DMS53 (cell line): Measurements from ENCODE around the gene MND1.
A peak's percentile ranks its signal among the peaks of the same experiment; 100 is the strongest.

Source experiments
- DNase-seq: peaks from one replicate; lab custom pipeline; 2025; lab: John Stamatoyannopoulos, UW

Gene MND1

GRCh38 chr4:153346563-153346962, 2.1 kb downstream of the MND1 start:
- no peak for DNase-seq

DNA sequence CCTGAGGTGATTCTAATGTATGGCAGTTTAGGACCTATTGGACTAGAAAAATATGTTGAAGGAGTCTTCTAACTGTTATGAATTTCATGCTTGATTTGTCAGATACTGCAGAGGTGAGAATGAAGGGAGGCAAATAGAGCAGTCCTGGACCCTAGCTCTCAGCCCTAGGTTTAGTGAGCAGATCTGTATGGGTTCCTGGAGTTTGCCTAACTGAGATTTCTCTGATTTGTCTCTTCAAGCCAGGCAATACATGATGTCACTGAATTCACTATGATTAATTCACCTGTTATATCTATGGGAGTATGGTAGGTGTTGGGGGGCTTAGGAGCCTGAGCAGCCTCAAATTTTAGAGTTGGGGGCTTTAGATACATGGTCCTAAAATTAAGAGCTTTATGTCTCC, 2.6 kb downstream of the MND1 start:
- no peak for DNase-seq

GRCh38 chr4:153348006-153348405, 3.5 kb downstream of the MND1 start:
- DNase-seq, result no peak

- no peak for DNase-seq
Measured at GRCh38 chr4:153349206-153349805, 4.8 kb downstream of the MND1 start.

DNA sequence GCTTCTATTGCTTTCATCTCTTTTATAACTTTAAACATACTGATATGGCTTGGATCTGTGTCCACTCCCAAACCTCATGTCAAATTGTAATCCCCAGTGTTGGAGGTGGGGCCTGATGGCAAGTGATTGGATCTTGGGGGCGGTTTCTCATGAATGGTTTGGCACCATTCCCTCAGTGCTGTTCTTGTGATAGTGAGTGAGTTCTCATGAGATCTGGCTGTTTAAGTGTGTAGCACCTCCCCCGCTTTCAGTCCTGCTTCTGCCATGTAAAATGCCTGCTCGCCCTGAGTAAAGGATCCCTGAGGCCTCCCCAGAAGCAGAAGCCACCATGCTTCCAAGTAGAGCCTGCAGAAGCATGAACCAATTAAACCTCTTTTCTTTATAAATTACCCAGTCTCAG, 17.7 kb downstream of the MND1 start:
- DNase-seq, result no peak

DNA sequence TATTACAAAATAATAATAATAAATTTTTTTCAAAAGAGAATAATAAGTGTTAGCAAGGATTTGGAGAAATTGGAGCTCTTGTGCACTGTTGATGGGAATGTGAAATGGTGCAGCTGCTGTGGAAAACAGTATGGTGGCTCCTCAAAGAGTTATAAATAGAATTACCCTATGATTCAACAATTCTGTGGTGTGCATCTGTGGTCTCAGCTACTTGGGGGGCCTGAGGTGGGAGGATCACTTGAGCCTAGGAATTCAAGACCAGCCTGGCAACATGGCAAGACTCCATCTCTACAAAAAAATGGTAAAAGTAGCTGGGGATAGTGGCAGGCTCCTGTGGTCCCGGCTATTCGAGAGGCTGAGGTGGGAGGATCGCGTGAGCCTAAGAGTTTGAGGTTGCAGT, 19.6 kb downstream of the MND1 start:
- no peak for DNase-seq

DNA sequence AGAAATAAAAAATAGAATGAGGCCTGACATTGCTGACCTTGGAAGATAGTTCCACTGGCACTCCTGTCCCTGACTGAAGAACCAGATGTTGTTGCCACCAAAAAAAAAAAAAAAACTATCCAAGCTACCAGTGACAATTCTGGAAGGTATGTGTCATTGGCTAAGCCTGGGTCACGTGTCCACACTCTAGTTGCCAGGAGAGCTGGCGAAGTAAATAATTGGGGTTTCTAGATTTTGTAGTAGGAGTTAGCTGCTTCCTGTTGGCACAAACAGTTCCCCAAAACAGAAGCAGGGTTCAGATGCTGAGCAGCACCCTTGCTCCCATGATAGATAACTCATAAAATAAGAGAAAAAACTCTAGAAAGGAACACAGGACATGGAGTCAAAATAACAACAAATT, 20.5 kb downstream of the MND1 start:
- DNase-seq, result no peak

DNA sequence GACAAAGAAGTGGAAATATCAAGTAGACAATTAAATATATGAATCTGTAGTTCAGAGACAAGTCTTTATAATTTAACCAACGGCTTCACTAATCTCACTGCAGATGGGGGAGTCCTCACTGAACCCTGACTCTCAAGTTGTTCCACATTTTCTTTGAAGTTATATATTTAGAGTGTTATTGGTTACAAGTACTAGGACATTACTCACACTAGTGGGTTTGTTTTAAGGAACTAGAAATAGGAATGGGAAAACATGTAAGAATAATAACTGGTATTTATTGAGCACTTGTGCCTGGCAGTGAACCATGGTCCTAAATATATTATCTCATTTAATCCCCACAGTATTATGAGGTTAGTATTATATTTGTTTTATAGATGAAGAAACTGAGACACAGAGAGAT, 22.0 kb downstream of the MND1 start:
- no peak for DNase-seq

GRCh38 chr4:153367092-153367491, 22.6 kb downstream of the MND1 start:
- DNase-seq, result no peak

- DNase-seq, result no peak
Measured at GRCh38 chr4:153369021-153369420, 24.5 kb downstream of the MND1 start.

- no peak for DNase-seq
Measured at GRCh38 chr4:153371701-153372234, 27.3 kb downstream of the MND1 start.

DNA sequence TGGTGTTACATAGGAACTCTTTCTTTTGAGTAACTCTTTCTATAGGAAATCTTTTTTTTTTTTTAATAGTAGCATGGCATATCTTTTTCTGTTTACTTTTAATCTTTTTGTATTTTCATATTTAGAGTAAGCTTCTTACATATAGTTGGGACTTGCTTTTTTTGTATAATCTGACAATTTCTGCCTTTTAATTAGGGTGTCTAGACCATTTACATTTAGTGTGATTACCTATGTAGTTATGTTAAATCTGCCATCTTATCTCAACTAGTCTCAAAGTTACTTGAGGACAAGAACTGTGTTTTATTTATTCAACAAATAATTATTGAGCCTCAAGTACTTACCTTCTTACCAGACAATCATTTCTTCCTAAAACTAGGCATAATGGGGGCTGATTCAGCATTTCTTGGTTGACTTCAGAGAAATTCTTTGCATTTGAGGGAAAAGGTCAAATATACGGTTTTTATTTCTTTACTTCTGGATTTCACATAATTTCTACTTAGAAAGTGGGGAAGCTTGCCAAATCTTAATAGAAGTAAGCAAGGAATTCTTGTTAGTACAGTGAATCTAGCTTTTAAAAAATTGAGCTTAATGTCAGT, 28.6 kb downstream of the MND1 start:
- DNase-seq, result no peak

DNA sequence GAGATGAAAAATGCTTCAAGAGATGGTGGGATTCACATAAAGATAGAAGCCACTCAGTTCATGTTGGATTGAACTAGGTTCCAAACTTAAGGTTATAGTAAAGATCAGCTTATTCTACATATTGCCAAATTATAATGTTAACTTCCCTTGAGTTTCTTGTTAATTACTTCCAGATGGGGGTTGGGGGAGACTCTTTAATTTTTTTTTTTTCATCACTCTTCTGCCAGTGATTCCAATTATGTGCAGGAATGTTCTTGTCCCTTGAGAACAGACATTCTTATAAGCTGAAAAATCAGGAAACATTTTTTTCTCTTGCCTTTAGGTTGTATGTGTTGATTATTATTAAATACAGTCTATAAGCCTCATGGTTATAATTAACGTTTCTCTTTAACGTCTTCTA, 30.0 kb downstream of the MND1 start:
- no peak for DNase-seq

GRCh38 chr4:153375303-153375702, 30.8 kb downstream of the MND1 start:
- DNase-seq, result no peak

DNA sequence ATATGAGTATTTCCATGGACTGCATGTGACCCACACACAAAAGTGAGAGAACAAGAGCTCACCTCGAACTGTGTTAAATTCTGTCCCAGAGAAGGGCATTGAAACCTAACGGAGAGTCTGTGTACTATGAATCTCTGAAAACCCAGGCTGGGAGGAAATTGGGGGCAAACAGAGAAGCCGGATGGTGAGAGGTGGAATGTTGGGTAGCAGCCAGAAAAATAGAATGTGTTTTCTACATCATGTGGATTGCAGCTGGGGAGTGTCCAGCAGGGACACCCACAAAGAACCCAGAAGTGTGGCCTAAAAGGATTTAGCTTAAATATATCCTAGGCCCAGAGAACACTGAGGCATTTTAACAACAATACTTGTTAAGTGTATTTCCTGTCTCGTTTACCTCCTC, 38.6 kb downstream of the MND1 start:
- DNase-seq, result no peak

- DNase-seq, result no peak
Measured at GRCh38 chr4:153384160-153384559, 39.7 kb downstream of the MND1 start.

DNA sequence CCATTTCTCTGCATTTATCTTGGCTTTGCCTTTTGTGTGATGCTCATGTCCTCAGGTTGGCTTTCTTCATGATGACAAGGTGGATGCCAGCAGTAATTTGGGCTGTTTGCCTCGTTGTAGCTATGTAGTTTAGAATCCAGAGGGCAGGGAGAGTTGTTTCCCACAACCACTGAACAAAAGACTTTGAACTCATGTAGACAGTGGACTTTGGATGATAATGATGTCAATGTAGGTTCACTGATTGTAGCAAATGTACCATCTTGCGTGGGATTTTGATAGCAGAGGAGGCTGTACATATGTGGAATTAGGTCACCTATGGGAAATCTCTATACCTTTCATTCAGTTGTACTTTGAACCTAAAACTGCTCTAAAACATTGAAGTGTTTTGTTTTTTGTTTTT, 41.3 kb downstream of the MND1 start:
- no peak for DNase-seq

DNA sequence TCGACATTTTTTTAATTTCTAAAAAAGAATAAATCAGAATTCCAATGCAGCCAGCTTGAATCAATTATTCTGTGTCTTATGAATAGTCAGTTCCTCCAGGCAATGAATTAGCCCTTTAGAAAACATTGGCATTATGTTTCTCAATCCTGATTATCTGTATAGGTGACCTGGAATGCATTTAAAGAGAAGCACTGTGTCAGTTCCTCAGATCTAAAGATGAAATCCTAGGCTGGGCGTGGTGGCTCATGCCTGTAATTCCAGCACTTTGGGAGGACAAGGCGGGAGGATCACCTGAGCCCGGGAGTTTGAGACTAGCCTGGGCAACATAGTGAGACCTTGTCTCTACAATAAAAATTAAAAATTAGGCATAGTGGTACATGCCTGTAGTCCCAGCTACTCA, 43.5 kb downstream of the MND1 start:
- DNase-seq, result no peak

DNA sequence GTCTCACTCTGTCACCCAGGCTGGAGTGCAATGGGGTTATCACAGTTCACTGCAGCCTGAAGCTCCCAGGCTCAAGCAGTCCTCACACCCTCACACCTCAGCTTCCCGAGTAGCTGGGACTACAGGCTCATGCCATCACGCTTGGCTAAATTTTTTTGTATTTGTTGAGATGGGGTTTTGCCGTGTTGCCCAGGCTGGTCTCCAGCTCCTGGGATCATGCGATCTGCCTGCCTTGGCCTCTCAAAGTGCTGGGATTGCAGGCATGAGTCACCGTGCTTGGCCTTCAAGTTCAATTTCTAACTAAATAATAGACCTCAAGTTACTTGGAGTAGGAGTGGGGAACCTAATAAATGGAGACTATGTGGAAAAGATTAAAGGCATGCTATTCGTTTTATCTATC, 48.9 kb downstream of the MND1 start:
- DNase-seq, result peak; percentile 11

DNA sequence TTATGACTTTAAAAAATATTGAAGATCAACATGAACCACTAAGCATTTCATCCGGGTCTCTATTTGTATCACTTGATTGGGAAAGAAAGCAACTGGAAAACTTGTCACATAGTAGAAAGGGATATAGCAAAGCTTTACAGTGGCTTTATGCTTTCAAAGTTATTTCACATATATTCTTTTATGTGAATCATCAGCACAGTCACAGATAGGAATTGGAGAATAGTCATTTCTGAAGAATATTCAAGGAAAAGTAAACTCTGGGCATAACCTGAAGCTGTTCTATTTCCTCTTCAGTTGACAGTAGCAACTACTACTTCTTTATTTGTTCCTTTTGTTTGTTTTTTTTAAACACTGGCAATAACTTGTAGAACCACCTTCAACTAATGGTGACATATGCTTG, 50.5 kb downstream of the MND1 start:
- no peak for DNase-seq

DNA sequence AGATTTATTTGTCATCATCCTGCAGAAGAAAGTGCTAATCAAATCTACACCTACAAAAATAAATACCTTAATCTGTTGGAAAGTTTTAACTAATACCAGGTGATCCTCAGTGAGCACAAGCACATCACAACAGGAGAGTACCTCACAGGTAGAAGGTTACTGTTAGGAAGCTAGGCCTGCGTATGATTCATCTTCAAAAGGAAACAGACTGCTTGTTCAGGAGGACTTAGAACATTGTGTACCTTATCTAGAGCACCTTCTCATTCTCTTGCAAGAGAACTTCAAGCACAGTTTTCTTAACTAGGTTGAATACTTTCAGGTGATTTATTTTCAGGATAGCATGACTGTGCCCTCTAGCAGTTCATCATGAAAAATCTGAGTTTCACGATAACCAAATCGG, 54.2 kb downstream of the MND1 start:
- DNase-seq, result no peak

GRCh38 chr4:153399358-153399757, 54.9 kb downstream of the MND1 start:
- DNase-seq, result no peak

DNA sequence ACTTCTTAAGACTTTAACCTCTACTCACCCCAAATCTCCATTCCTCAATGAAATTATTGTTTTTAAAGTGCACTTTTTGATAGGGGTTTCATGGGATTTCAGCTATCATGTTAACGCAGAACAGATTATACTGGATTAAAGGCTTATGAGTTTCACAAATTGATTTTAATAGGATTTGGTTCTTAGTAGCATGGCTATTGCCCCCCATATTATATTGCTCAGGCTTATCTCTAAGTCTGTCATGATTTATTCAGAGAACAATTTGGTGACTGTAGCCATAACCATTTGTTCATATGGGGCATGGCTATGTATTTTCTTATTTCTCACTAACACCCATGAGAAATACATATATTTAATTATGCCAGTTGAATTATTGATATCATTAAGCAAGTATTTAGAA, 57.0 kb downstream of the MND1 start:
- no peak for DNase-seq

GRCh38 chr4:153402366-153402765, 57.9 kb downstream of the MND1 start:
- DNase-seq, result no peak
